Measurements from ENCODE around the gene CC2D2A. TPM values are rescaled to one million over a fixed set of nuclear protein-coding genes. Genes with fewer than 3 reads are reported as not detected.

The CC2D2A gene
- total and polyA plus RNA-seq, 2 experiments from 2014 or later: 13.9 to 15.8 TPM

DNA sequence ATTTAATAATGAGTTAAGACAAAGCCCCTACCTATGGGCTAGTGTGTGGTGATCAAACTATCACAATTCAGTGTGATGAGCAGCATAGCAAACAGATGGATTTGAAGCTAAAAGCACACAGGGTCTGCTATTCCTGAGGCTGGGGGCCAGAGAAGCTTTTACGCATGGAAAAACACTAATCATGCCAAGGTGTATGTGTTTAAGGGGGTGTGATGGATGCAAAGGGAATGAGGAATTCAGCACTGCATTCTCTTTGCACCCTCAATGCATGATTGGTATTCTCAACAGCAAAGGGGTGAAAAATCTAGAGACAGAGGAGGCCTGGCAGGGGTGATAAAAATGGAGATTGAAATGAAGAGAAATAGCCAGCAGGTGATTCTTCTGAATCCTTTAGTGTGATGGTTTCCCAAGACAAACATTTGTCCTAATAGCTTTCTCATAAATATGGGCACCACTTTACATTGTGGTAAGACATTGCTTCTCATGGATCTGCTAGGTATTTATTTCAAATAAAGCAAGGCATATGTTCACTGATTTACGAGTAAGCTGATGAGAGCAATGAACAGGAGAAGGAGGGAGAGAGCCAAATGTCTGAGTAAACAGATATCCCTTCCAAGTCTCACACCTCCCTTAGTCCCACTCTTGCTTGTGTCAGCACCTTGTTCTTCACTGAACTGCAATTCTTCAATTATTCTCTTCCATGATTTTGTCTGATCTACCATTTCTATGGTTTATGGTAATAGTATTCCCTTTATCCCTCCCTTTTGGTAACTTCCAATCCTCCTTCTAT is 26.1 kb upstream of the CC2D2A start:
- Histone ChIP-seq H3K27ac (ENCODE audit: low read depth) (no peak overlapping the region), H3K4me2 (no peak overlapping the region), H3K4me3 (no peak overlapping the region), H3K9me2 (ENCODE audit: insufficient read depth) (no peaks in the 10 kb centered on the region; the same call in 1 of the 2 replicates), H3K27me3 (ENCODE audit: insufficient read depth) (no peaks in the 10 kb centered on the region), H3K79me2 (replicated peaks; ENCODE audit: insufficient read depth) (no peaks in the 10 kb centered on the region), H3K4me1 (ENCODE audit: insufficient read depth) (no peaks in the 10 kb centered on the region), H2AFZ (no peak overlapping the region), H3F3A (replicated peaks; ENCODE audit: low read depth) (no peaks in the 10 kb centered on the region), H4K20me1 (replicated peaks; ENCODE audit: insufficient read depth) (no peaks in the 10 kb centered on the region), H3K36me3 (ENCODE audit: insufficient read depth) (no peaks in the 10 kb centered on the region)
- Mint-ChIP-seq H3K9me3 (peaks cover 11% of the 10 kb centered on the region), H3K4me1 (no peaks in the 10 kb centered on the region), H3K36me3 (ENCODE audit: low read depth) (no peaks in the 10 kb centered on the region), H3K4me3 (no peak overlapping the region), H3K27me3 (ENCODE audit: insufficient read depth, low read depth, poor library complexity) (peaks cover 2% of the 10 kb centered on the region), H3K27ac (no peak overlapping the region)
- no peak for TF ChIP-seq ZNF331 (CRISPR knock-in tag; IDR thresholded peaks at IDR 0.05; ENCODE audit: low read depth)
- TF ChIP-seq, protein P1, sequence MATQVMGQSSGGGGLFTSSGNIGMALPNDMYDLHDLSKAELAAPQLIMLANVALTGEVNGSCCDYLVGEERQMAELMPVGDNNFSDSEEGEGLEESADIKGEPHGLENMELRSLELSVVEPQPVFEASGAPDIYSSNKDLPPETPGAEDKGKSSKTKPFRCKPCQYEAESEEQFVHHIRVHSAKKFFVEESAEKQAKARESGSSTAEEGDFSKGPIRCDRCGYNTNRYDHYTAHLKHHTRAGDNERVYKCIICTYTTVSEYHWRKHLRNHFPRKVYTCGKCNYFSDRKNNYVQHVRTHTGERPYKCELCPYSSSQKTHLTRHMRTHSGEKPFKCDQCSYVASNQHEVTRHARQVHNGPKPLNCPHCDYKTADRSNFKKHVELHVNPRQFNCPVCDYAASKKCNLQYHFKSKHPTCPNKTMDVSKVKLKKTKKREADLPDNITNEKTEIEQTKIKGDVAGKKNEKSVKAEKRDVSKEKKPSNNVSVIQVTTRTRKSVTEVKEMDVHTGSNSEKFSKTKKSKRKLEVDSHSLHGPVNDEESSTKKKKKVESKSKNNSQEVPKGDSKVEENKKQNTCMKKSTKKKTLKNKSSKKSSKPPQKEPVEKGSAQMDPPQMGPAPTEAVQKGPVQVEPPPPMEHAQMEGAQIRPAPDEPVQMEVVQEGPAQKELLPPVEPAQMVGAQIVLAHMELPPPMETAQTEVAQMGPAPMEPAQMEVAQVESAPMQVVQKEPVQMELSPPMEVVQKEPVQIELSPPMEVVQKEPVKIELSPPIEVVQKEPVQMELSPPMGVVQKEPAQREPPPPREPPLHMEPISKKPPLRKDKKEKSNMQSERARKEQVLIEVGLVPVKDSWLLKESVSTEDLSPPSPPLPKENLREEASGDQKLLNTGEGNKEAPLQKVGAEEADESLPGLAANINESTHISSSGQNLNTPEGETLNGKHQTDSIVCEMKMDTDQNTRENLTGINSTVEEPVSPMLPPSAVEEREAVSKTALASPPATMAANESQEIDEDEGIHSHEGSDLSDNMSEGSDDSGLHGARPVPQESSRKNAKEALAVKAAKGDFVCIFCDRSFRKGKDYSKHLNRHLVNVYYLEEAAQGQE (IDR thresholded peaks at IDR 0.05; ENCODE audit: unreplicated experiment): no peak
- TF ChIP-seq EZH2 (IDR thresholded peaks at IDR 0.05; ENCODE audit: low read depth, unreplicated experiment): no peak
- TF ChIP-seq CTCF (conservative IDR thresholded peaks at IDR 0.05; ENCODE audit: low read depth in 2 of 2): no peak
- TF ChIP-seq, protein P2, sequence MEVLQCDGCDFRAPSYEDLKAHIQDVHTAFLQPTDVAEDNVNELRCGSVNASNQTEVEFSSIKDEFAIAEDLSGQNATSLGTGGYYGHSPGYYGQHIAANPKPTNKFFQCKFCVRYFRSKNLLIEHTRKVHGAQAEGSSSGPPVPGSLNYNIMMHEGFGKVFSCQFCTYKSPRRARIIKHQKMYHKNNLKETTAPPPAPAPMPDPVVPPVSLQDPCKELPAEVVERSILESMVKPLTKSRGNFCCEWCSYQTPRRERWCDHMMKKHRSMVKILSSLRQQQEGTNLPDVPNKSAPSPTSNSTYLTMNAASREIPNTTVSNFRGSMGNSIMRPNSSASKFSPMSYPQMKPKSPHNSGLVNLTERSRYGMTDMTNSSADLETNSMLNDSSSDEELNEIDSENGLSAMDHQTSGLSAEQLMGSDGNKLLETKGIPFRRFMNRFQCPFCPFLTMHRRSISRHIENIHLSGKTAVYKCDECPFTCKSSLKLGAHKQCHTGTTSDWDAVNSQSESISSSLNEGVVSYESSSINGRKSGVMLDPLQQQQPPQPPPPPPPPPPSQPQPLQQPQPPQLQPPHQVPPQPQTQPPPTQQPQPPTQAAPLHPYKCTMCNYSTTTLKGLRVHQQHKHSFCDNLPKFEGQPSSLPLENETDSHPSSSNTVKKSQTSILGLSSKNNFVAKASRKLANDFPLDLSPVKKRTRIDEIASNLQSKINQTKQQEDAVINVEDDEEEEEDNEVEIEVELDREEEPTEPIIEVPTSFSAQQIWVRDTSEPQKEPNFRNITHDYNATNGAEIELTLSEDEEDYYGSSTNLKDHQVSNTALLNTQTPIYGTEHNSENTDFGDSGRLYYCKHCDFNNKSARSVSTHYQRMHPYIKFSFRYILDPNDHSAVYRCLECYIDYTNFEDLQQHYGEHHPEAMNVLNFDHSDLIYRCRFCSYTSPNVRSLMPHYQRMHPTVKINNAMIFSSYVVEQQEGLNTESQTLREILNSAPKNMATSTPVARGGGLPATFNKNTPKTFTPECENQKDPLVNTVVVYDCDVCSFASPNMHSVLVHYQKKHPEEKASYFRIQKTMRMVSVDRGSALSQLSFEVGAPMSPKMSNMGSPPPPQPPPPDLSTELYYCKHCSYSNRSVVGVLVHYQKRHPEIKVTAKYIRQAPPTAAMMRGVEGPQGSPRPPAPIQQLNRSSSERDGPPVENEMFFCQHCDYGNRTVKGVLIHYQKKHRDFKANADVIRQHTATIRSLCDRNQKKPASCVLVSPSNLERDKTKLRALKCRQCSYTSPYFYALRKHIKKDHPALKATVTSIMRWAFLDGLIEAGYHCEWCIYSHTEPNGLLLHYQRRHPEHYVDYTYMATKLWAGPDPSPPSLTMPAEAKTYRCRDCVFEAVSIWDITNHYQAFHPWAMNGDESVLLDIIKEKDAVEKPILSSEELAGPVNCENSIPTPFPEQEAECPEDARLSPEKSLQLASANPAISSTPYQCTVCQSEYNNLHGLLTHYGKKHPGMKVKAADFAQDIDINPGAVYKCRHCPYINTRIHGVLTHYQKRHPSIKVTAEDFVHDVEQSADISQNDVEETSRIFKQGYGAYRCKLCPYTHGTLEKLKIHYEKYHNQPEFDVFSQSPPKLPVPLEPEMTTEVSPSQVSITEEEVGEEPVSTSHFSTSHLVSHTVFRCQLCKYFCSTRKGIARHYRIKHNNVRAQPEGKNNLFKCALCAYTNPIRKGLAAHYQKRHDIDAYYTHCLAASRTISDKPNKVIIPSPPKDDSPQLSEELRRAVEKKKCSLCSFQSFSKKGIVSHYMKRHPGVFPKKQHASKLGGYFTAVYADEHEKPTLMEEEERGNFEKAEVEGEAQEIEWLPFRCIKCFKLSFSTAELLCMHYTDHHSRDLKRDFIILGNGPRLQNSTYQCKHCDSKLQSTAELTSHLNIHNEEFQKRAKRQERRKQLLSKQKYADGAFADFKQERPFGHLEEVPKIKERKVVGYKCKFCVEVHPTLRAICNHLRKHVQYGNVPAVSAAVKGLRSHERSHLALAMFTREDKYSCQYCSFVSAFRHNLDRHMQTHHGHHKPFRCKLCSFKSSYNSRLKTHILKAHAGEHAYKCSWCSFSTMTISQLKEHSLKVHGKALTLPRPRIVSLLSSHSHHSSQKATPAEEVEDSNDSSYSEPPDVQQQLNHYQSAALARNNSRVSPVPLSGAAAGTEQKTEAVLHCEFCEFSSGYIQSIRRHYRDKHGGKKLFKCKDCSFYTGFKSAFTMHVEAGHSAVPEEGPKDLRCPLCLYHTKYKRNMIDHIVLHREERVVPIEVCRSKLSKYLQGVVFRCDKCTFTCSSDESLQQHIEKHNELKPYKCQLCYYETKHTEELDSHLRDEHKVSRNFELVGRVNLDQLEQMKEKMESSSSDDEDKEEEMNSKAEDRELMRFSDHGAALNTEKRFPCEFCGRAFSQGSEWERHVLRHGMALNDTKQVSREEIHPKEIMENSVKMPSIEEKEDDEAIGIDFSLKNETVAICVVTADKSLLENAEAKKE (CRISPR knock-in tag; IDR thresholded peaks at IDR 0.05): no peak
- TF ChIP-seq STAT1 (IDR thresholded peaks at IDR 0.05; ENCODE audit: unreplicated experiment): no peak
- no peak for TF ChIP-seq JUNB (IDR thresholded peaks at IDR 0.05; ENCODE audit: unreplicated experiment)
- TF ChIP-seq ETS1 (IDR thresholded peaks at IDR 0.05): no peak
- no peak for TF ChIP-seq ZNF114 (CRISPR knock-in tag; IDR thresholded peaks at IDR 0.05)
- TF ChIP-seq NANOG (IDR thresholded peaks at IDR 0.05; ENCODE audit: borderline replicate concordance): no peak
- no peak for TF ChIP-seq POLR2AphosphoS5 (IDR thresholded peaks at IDR 0.05; ENCODE audit: low read depth)
- TF ChIP-seq EZH2phosphoT487 (IDR thresholded peaks at IDR 0.05; ENCODE audit: unreplicated experiment): no peak
- TF ChIP-seq CREB1 (CRISPR knock-in tag; IDR thresholded peaks at IDR 0.05; ENCODE audit: low read depth): no peak
- DNase-seq (ENCODE audit: low spot score) (no peak), ATAC-seq (no peak)
